ENCODE results near the gene ADCY9. TPM values are rescaled to one million over a fixed set of nuclear protein-coding genes. Genes with fewer than 3 reads are reported as not detected.

The ADCY9 gene
- total and polyA plus RNA-seq, 7 donors = 1.8 to 28.0 (median 12.5) TPM

GRCh38 chr16:4111748-4112696, 4.2 kb downstream of the ADCY9 start:
- H3K36me3 ChIP-seq = no peaks in the 10 kb centered on the region
- H3K4me3 ChIP-seq = peak overlapping the region; percentile 2 to 34 (median 16)
- intact Hi-C loops (cut with DNase I) = loop anchor here (5.0 kb wide), 1 partner anchor 105 kb away; no protein-coding TSS in a partner anchor
- WGBS, 2 donors = 12 to 56% methylated on average over 16 of the region's 16 CpGs
- TF ChIP-seq POLR2AphosphoS5 (IDR thresholded peaks at IDR 0.05) = no peak
- no peak for TF ChIP-seq EP300 (IDR thresholded peaks at IDR 0.05)
- no peak for TF ChIP-seq POLR2A (IDR thresholded peaks at IDR 0.05)
- TF ChIP-seq, protein P1, sequence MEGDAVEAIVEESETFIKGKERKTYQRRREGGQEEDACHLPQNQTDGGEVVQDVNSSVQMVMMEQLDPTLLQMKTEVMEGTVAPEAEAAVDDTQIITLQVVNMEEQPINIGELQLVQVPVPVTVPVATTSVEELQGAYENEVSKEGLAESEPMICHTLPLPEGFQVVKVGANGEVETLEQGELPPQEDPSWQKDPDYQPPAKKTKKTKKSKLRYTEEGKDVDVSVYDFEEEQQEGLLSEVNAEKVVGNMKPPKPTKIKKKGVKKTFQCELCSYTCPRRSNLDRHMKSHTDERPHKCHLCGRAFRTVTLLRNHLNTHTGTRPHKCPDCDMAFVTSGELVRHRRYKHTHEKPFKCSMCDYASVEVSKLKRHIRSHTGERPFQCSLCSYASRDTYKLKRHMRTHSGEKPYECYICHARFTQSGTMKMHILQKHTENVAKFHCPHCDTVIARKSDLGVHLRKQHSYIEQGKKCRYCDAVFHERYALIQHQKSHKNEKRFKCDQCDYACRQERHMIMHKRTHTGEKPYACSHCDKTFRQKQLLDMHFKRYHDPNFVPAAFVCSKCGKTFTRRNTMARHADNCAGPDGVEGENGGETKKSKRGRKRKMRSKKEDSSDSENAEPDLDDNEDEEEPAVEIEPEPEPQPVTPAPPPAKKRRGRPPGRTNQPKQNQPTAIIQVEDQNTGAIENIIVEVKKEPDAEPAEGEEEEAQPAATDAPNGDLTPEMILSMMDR (IDR thresholded peaks at IDR 0.05) = no peak
- no peak for DNase-seq
- peaks cover 0 to 48% (median 42%) of the 10 kb centered on the region in 4 donors for H3K4me1 ChIP-seq
- no peaks in the 10 kb centered on the region for H3K9me3 ChIP-seq
- peak overlapping the region in 2 of 4 donors; percentile 1 to 29 for H3K27ac ChIP-seq
- H3K27me3 ChIP-seq = no peaks in the 10 kb centered on the region

DNA sequence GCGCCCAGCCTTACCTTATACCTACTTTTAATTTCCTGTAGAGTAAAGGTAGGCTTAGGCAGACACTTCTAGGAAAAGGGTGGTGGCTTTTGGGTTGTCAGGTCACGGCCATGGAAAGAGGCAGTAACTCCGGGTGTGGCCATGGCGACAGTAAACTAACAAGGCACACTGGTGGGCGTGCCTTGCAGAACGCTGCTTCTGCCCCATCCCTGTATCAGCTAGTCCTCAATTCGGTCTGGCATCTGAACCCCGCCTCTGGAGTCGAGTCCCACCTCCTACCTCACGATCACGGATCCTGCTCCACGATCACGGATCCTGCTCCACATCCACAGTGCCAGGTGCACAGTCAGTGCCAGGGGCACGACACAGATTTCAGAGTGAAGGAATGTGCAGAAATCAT, 5.6 kb downstream of the ADCY9 start:
- TF ChIP-seq, protein P1 (IDR thresholded peaks at IDR 0.05) = no peak
- no peak for TF ChIP-seq POLR2AphosphoS5 (IDR thresholded peaks at IDR 0.05)
- no peak for TF ChIP-seq POLR2A (IDR thresholded peaks at IDR 0.05)
- no peak for TF ChIP-seq EP300 (IDR thresholded peaks at IDR 0.05)
- Histone ChIP-seq H3K27ac (no peak overlapping the region), H3K9me3 (no peaks in the 10 kb centered on the region), H3K27me3 (no peaks in the 10 kb centered on the region), H3K36me3 (no peaks in the 10 kb centered on the region), H3K4me3 (no peak overlapping the region), H3K4me1 (peaks cover 0 to 44% (median 39%) of the 10 kb centered on the region in 4 donors)
- 12 to 67% methylated on average over 14 of the region's 14 CpGs for WGBS, 2 donors
- DNase-seq = no peak
- intact Hi-C loops (cut with DNase I) = loop anchor here (5.0 kb wide), 1 partner anchor 103 kb away; no protein-coding TSS in a partner anchor

- intact Hi-C loops (cut with DNase I) = loop anchor here (5.0 kb wide), 1 partner anchor 103 kb away; no protein-coding TSS in a partner anchor
- TF ChIP-seq, protein P1 (IDR thresholded peaks at IDR 0.05) = no peak
- TF ChIP-seq POLR2A (IDR thresholded peaks at IDR 0.05) = no peak
- TF ChIP-seq POLR2AphosphoS5 (IDR thresholded peaks at IDR 0.05) = no peak
- TF ChIP-seq EP300 (IDR thresholded peaks at IDR 0.05) = no peak
- Histone ChIP-seq H3K4me1 (peaks cover 0 to 42% (median 34%) of the 10 kb centered on the region in 4 donors), H3K36me3 (no peaks in the 10 kb centered on the region), H3K27ac (no peak overlapping the region), H3K9me3 (no peaks in the 10 kb centered on the region), H3K27me3 (no peaks in the 10 kb centered on the region), H3K4me3 (no peak overlapping the region)
- DNase-seq = no peak
- 43 to 81% methylated on average over 13 of the region's 13 CpGs for WGBS, 2 donors
Measured at GRCh38 chr16:4110065-4110464, 6.2 kb downstream of the ADCY9 start.

DNA sequence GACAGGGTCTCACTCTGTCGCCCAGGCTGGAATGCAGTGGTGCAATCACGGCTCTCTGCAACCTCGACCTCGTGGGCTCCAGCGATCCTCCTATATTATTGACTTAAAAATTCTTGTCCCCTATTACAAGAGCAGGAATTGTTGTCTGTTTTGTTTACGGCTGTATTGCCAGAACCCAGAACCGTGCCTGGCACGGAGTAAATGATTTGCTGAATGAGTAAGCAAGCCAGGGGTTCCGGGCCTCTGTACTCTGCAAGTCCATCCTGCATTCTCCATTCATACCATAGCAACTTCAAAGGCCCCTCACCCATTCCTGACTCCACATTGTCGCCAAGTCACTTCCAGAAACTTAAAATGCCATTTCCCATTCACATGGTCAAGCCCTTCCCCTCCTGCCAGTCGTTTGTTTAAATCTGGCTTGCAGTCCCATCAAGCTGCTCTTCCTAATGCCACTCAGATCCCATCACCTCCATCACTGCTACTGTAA, 6.9 kb downstream of the ADCY9 start:
- intact Hi-C loops (cut with DNase I) = no loop called here
- Histone ChIP-seq H3K9me3 (no peaks in the 10 kb centered on the region), H3K4me1 (peaks cover 0 to 34% (median 26%) of the 10 kb centered on the region in 4 donors), H3K36me3 (no peaks in the 10 kb centered on the region), H3K27ac (no peak overlapping the region), H3K27me3 (no peaks in the 10 kb centered on the region), H3K4me3 (no peak overlapping the region)
- no peak for DNase-seq
- WGBS, 2 donors = 78 to 80% methylated on average over 11 of the region's 11 CpGs
- TF ChIP-seq POLR2AphosphoS5 (IDR thresholded peaks at IDR 0.05) (no peak), POLR2A (IDR thresholded peaks at IDR 0.05) (no peak), EP300 (IDR thresholded peaks at IDR 0.05) (no peak)
- TF ChIP-seq, protein P1 (IDR thresholded peaks at IDR 0.05) = no peak
